GM12891 (cell line): ENCODE measurements around the gene EOMES.

Experiments
- POLR2A ChIP-seq: IDR thresholded peaks from 2 replicates; pipeline ENCODE4 v1.6.1; 2011; ENCODE audit warnings: low read depth, low read length, control low read depth
- POLR2AphosphoS5 ChIP-seq: IDR thresholded peaks from 2 replicates; pipeline ENCODE4 v1.6.1; 2011; ENCODE audit warnings: low read depth, low read length, control low read depth

DNA sequence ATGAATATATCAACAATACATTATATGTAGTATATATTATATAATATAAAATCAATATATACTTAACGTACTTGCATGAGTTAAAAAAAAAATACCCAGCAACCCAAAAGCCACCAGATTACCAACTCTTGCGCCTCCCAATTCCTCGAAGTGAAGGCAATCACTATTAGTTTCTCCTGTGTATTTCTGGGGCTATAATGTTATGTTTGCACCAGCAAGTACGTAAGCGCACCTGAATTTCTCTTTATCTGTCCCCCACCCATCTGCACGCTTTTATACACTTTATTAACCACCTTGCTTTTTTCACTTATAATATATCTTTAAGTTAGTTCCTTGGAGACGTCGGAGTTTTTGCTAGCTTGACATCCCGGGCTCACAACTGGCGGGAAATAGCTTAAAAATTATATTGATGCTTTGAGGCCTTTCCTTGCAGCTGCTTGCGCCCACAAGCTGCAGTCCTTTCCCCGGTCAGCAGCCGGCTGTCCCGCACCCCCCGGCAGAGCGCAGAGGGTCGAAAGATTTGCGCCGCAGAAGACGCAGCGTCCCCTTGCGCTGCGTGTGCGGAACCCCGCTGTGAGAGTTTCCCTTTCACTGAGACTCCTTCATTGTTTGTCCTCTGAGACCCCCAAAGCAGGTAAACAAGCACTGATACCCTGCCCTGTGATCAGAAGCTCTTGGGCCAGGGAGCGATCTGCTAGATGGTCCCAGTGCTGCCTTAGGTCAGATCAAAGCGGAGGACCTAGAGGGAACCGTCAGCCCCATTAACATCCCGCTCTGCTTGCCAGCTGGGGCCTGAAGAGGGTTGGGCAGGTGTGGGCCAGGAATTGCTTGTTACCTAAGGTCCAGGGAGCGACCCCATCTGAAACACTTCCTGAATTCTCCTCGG is 8.9 kb upstream of the EOMES start:
- TF ChIP-seq POLR2AphosphoS5: no peak
- no peak for TF ChIP-seq POLR2A
